ENCODE measurements around the gene STPG2.
A peak's percentile ranks its signal among the peaks of the same experiment; 100 is the strongest.

The STPG2 gene

GRCh38 chr4:98170035-98170434 lies 26.8 kb upstream of the STPG2 start:
- Histone ChIP-seq H3K27me3 (ENCODE audit: insufficient read depth, poor library complexity, severe bottlenecking) (no peaks in the 10 kb centered on the region), H3K27ac (ENCODE audit: poor library complexity, severe bottlenecking) (no peak overlapping the region), H3K36me3 (ENCODE audit: low read depth) (no peaks in the 10 kb centered on the region), H3K9me3 (ENCODE audit: severe bottlenecking) (no peaks in the 10 kb centered on the region), H3K4me1 (ENCODE audit: insufficient read depth, poor library complexity, severe bottlenecking) (peaks cover 11% of the 10 kb centered on the region), H3K4me3 (ENCODE audit: severe bottlenecking) (no peak overlapping the region)
- DNase-seq (ENCODE audit: low spot score) (no peak), ATAC-seq (ENCODE audit: low read depth) (no peak)
- no peak for TF ChIP-seq CTCF (IDR thresholded peaks at IDR 0.05; ENCODE audit: poor library complexity, severe bottlenecking)

- Histone ChIP-seq H3K36me3 (ENCODE audit: low read depth) (no peaks in the 10 kb centered on the region), H3K4me3 (ENCODE audit: severe bottlenecking) (no peak overlapping the region), H3K9me3 (ENCODE audit: severe bottlenecking) (no peaks in the 10 kb centered on the region), H3K27ac (ENCODE audit: poor library complexity, severe bottlenecking) (no peak overlapping the region), H3K4me1 (ENCODE audit: insufficient read depth, poor library complexity, severe bottlenecking) (peaks cover 11% of the 10 kb centered on the region), H3K27me3 (ENCODE audit: insufficient read depth, poor library complexity, severe bottlenecking) (no peaks in the 10 kb centered on the region)
- TF ChIP-seq CTCF (IDR thresholded peaks at IDR 0.05; ENCODE audit: poor library complexity, severe bottlenecking): no peak
- no peak for DNase-seq (ENCODE audit: low spot score)
- peak; percentile 52; the same call in 2 of the 3 replicates for ATAC-seq (ENCODE audit: low read depth)
These were observed 23.4 kb upstream of the STPG2 start for GRCh38 chr4:98166731-98167041.

GRCh38 chr4:98166025-98166730 lies 22.9 kb upstream of the STPG2 start:
- ATAC-seq (ENCODE audit: low read depth): peak; percentile 100
- TF ChIP-seq CTCF (IDR thresholded peaks at IDR 0.05; ENCODE audit: poor library complexity, severe bottlenecking): no peak
- H3K36me3 ChIP-seq (ENCODE audit: low read depth): no peaks in the 10 kb centered on the region
- H3K4me3 ChIP-seq (ENCODE audit: severe bottlenecking): no peak overlapping the region
- DNase-seq (ENCODE audit: low spot score): peak; percentile 83
- H3K27ac ChIP-seq (ENCODE audit: poor library complexity, severe bottlenecking): no peak overlapping the region
- H3K27me3 ChIP-seq (ENCODE audit: insufficient read depth, poor library complexity, severe bottlenecking): no peaks in the 10 kb centered on the region
- H3K9me3 ChIP-seq (ENCODE audit: severe bottlenecking): no peaks in the 10 kb centered on the region
- peaks cover 11% of the 10 kb centered on the region for H3K4me1 ChIP-seq (ENCODE audit: insufficient read depth, poor library complexity, severe bottlenecking)

GRCh38 chr4:98162696-98163095 lies 19.4 kb upstream of the STPG2 start:
- DNase-seq (ENCODE audit: low spot score) (no peak), ATAC-seq (ENCODE audit: low read depth) (no peak)
- no peaks in the 10 kb centered on the region for H3K9me3 ChIP-seq (ENCODE audit: severe bottlenecking)
- no peaks in the 10 kb centered on the region for H3K36me3 ChIP-seq (ENCODE audit: low read depth)
- H3K4me3 ChIP-seq (ENCODE audit: severe bottlenecking): no peak overlapping the region
- TF ChIP-seq CTCF (IDR thresholded peaks at IDR 0.05; ENCODE audit: poor library complexity, severe bottlenecking): no peak
- peaks cover 11% of the 10 kb centered on the region for H3K4me1 ChIP-seq (ENCODE audit: insufficient read depth, poor library complexity, severe bottlenecking)
- H3K27ac ChIP-seq (ENCODE audit: poor library complexity, severe bottlenecking): no peak overlapping the region
- H3K27me3 ChIP-seq (ENCODE audit: insufficient read depth, poor library complexity, severe bottlenecking): no peaks in the 10 kb centered on the region

GRCh38 chr4:98151145-98151924 lies 8.1 kb upstream of the STPG2 start:
- H3K36me3 ChIP-seq (ENCODE audit: low read depth): no peaks in the 10 kb centered on the region
- H3K4me1 ChIP-seq (ENCODE audit: insufficient read depth, poor library complexity, severe bottlenecking): peaks cover 11% of the 10 kb centered on the region
- H3K9me3 ChIP-seq (ENCODE audit: severe bottlenecking): no peaks in the 10 kb centered on the region
- H3K4me3 ChIP-seq (ENCODE audit: severe bottlenecking): no peak overlapping the region
- TF ChIP-seq CTCF (IDR thresholded peaks at IDR 0.05; ENCODE audit: poor library complexity, severe bottlenecking): peak; percentile 7
- DNase-seq (ENCODE audit: low spot score) (no peak), ATAC-seq (ENCODE audit: low read depth) (no peak)
- H3K27ac ChIP-seq (ENCODE audit: poor library complexity, severe bottlenecking): no peak overlapping the region
- H3K27me3 ChIP-seq (ENCODE audit: insufficient read depth, poor library complexity, severe bottlenecking): no peaks in the 10 kb centered on the region

All from RWPE2 (cell line).